Measurements from ENCODE around the gene TBCA.

DNA sequence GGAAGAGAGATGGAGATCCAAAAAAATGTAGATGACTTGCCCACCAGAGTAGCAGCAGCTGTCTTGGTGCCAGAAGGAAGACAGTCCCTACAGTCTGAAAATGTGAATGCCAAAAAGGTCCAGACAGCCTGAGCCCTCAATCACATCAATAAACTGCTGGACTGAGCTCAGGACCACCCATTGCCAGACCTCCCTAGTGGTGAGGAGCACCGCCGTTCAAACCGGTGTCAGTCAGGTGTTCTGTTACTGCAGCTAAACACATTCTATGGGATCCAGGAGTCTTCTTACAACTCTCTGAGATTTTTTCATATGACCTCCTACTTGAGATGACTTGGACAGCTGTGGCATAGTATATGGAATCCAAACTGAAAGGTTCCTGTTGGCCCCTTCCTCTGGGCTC, 105.6 kb downstream of the TBCA start:
- TF ChIP-seq POLR2A (IDR thresholded peaks at IDR 0.05; ENCODE audit: borderline replicate concordance, extremely low read depth, insufficient read depth, insufficient read length) (no peak), RAD21 (IDR thresholded peaks at IDR 0.05; ENCODE audit: low read depth) (no peak), EZH2 (IDR thresholded peaks at IDR 0.05) (no peak), EZH2phosphoT487 (IDR thresholded peaks at IDR 0.05; ENCODE audit: borderline replicate concordance) (no peak), CEBPB (IDR thresholded peaks at IDR 0.05; ENCODE audit: low read depth) (no peak), ATF3 (IDR thresholded peaks at IDR 0.05) (no peak), POLR2AphosphoS5 (IDR thresholded peaks at IDR 0.05; ENCODE audit: low read depth, low read length) (no peak), SIN3A (IDR thresholded peaks at IDR 0.05; ENCODE audit: low read depth) (no peak)
- TF ChIP-seq, protein P1, sequence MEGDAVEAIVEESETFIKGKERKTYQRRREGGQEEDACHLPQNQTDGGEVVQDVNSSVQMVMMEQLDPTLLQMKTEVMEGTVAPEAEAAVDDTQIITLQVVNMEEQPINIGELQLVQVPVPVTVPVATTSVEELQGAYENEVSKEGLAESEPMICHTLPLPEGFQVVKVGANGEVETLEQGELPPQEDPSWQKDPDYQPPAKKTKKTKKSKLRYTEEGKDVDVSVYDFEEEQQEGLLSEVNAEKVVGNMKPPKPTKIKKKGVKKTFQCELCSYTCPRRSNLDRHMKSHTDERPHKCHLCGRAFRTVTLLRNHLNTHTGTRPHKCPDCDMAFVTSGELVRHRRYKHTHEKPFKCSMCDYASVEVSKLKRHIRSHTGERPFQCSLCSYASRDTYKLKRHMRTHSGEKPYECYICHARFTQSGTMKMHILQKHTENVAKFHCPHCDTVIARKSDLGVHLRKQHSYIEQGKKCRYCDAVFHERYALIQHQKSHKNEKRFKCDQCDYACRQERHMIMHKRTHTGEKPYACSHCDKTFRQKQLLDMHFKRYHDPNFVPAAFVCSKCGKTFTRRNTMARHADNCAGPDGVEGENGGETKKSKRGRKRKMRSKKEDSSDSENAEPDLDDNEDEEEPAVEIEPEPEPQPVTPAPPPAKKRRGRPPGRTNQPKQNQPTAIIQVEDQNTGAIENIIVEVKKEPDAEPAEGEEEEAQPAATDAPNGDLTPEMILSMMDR (IDR thresholded peaks at IDR 0.05 in 2 of 3, conservative IDR thresholded peaks at IDR 0.05 in 1 of 3; ENCODE audit: borderline replicate concordance in 1 of 3, insufficient read depth in 1 of 3, low read depth in 2 of 3, low read length in 2 of 3), result no peak
- TF ChIP-seq, protein P2, sequence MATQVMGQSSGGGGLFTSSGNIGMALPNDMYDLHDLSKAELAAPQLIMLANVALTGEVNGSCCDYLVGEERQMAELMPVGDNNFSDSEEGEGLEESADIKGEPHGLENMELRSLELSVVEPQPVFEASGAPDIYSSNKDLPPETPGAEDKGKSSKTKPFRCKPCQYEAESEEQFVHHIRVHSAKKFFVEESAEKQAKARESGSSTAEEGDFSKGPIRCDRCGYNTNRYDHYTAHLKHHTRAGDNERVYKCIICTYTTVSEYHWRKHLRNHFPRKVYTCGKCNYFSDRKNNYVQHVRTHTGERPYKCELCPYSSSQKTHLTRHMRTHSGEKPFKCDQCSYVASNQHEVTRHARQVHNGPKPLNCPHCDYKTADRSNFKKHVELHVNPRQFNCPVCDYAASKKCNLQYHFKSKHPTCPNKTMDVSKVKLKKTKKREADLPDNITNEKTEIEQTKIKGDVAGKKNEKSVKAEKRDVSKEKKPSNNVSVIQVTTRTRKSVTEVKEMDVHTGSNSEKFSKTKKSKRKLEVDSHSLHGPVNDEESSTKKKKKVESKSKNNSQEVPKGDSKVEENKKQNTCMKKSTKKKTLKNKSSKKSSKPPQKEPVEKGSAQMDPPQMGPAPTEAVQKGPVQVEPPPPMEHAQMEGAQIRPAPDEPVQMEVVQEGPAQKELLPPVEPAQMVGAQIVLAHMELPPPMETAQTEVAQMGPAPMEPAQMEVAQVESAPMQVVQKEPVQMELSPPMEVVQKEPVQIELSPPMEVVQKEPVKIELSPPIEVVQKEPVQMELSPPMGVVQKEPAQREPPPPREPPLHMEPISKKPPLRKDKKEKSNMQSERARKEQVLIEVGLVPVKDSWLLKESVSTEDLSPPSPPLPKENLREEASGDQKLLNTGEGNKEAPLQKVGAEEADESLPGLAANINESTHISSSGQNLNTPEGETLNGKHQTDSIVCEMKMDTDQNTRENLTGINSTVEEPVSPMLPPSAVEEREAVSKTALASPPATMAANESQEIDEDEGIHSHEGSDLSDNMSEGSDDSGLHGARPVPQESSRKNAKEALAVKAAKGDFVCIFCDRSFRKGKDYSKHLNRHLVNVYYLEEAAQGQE (IDR thresholded peaks at IDR 0.05; ENCODE audit: low read depth), result no peak
- TF ChIP-seq, protein P3, sequence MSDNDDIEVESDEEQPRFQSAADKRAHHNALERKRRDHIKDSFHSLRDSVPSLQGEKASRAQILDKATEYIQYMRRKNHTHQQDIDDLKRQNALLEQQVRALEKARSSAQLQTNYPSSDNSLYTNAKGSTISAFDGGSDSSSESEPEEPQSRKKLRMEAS (IDR thresholded peaks at IDR 0.05), result no peak

Measured in HCT116 (cell line).